Fibroblast of pulmonary artery (primary cell): Measurements from ENCODE around the gene GABARAP.

Experiments used
- DNase-seq: peaks from one replicate; pipeline ENCODE4 v3.0.0-alpha.2; 2010; ENCODE audit warnings: low read depth
- H3K4me3 ChIP-seq: replicated peaks from 2 replicates; pipeline ENCODE4 v1.5.1; 2011; ENCODE audit warnings: low read depth, mild to moderate bottlenecking, control low read depth, low read length, moderate library complexity
- TF ChIP-seq, protein P1 (sequence below): IDR thresholded peaks from 2 replicates; pipeline ENCODE4 v1.5.1; 2011; ENCODE audit warnings: mild to moderate bottlenecking, control low read depth, low read length, inconsistent platforms; ENCODE audit errors: missing control alignments

Gene GABARAP

DNA sequence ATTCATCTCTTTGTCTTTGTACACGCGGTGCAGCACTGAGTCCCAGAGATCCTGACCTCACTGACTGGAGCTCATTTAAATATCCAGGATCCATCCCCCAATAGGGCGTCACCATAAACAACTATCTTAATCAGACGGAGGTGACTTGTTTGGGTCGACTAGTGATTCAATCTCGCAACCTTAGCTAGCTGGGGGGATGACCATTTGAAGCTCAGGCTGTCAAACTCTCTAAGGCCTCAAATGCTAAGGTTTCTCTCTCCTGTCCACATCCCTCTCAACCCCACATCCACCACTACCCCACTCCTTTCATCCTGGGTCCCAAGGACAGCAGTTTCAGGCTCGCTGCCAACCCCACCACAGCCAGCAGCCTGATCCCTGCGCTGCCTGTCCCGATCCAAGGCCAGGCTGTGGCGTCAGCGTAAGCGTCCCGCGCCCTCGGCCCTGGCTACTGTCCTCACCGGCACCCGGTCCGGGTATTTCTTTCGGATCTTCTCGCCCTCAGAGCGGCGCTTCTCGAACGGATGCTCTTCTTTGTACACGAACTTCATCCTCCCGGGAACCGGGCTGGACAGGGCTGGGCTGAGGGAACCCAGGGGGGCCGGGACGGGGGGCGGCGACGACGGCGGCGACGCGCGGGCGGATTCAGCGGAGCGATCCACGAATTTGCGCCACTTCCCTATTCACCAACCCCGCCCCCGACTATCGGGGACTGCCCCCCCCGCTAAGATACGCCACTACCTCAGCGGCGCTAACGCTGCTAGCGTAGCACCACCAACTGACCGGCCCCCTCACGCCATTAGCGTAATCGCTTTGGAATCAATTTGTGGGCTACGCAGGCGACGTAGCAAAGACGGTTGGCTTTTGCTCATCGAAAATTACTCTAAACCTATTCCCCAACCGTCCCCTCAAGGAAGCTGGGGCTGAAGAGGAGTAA lies at the start of gene GABARAP:
Gene GABARAP, minus strand, starts transcription at position 667 of the 934 bp plus-strand sequence. Its CDS starts 119 bp downstream, at position 548.
- TF ChIP-seq, protein P1, sequence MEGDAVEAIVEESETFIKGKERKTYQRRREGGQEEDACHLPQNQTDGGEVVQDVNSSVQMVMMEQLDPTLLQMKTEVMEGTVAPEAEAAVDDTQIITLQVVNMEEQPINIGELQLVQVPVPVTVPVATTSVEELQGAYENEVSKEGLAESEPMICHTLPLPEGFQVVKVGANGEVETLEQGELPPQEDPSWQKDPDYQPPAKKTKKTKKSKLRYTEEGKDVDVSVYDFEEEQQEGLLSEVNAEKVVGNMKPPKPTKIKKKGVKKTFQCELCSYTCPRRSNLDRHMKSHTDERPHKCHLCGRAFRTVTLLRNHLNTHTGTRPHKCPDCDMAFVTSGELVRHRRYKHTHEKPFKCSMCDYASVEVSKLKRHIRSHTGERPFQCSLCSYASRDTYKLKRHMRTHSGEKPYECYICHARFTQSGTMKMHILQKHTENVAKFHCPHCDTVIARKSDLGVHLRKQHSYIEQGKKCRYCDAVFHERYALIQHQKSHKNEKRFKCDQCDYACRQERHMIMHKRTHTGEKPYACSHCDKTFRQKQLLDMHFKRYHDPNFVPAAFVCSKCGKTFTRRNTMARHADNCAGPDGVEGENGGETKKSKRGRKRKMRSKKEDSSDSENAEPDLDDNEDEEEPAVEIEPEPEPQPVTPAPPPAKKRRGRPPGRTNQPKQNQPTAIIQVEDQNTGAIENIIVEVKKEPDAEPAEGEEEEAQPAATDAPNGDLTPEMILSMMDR = no peak
- peak; percentile 95 for DNase-seq
- H3K4me3 ChIP-seq = peak within 1 kb of the TSS; percentile 81

DNA sequence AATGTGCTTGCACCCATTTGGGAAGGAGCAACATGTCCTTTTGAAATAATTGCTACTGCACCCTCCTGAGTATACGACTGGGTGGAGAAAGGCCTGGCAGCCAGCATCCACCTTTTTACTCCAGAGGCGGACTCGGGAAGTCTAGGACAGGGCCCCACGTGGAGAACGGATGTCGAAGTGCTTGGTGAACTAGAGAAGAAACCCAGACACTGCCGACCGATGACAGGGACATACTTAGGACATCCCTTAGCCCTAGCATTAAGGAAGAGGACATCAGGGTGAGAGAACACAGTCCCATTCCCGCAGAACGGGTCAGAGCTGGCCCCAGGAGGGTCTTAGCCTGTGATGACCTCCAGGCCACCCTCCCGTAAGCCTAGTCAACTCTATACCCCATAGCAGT lies 48.4 kb upstream of the GABARAP start:
- H3K4me3 ChIP-seq = no peak overlapping the region
- DNase-seq = no peak
- TF ChIP-seq, protein P1 = no peak

DNA sequence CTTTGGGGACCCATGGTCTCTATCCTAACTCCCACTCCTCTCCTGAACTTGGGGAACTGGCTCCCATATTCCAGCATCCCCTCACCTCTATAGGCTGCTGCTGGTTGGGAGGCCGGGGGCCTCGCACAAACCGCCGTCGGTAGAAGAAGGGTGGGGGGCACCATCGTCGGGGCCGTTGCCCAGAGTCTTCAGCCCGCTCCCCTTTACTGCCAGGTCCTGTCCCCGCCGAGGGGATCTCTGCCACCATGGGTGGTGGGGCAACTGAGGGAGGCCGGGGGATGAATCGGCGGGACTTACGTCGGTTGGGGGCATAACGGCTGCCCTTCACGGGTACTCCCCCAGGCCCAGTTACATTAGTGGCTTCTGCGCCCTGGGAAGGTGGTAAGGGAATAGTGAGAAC lies 47.9 kb upstream of the GABARAP start:
- TF ChIP-seq, protein P1 = no peak
- no peak for DNase-seq
- no peak overlapping the region for H3K4me3 ChIP-seq

DNA sequence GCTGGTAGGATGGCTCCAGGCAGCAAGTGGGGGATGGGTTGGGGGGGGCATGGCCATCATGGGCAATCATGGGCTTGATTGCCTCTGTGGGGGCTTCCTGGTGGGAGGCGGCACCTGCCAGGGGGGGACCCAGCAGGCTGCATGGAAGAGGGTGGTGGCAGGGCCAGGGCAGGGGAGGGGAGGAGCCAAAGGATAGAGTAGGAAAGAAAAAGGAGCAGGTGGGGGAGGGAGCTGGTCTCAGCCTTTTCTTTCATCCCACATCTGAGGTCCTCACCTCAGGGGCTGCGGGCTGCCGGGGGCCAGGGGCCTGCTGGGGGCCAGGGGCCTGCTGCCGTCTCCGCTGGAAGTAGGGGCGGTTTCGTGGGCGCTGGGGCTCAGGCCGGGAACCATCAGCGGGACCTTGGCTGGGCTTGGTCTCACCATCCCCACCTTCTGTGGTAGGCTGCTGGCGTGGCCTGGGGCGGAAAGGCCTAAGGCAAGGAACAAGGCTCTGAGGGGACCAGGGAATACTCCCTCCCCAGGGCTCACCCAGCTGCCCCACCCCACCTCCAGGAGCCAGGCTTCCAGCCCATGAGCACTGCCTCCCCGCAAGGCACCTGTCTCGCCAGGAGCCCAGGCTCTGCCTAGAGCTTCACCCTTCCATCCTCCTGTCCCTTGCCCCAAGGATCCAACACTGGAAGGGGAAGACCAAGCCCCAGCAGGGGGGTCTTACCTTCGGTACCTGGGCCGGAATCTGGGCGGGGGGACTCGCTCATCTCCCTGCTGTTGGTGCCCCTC lies 47.2 kb upstream of the GABARAP start:
- no peak for DNase-seq
- no peak overlapping the region for H3K4me3 ChIP-seq
- TF ChIP-seq, protein P1 = no peak

DNA sequence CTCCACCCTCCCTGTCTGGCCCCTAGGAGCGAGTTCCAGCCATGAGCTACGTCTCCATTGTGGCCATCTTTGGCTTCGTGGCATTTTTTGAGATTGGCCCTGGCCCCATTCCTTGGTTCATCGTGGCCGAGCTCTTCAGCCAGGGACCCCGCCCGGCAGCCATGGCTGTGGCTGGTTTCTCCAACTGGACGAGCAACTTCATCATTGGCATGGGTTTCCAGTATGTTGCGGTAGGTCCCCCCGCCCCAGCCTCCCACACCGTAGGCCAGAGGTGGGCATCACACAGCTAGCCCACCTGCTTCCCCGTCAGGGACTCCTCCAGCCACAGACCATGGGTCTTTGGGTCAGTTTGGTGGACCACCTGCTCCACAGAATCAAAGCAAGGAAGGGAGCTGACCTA lies 43.4 kb upstream of the GABARAP start:
- TF ChIP-seq, protein P1 = no peak
- no peak for DNase-seq
- no peak overlapping the region for H3K4me3 ChIP-seq

DNA sequence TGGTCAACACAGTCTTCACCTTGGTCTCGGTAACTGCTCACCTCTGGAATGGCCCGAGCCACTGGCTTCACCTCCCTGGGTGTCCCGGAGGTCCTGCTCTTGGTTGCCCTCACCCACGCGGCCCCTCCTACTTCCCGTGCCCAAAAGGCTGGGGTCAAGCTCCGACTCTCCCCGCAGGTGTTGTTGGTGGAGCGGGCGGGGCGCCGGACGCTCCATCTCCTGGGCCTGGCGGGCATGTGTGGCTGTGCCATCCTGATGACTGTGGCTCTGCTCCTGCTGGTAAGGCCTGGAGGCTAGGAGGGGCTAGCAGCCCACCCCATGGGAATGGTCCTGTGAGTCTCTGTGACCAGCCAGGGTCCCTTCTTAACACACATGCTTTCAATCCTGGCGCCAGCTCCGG lies 42.7 kb upstream of the GABARAP start:
- H3K4me3 ChIP-seq = no peak overlapping the region
- TF ChIP-seq, protein P1 = no peak
- no peak for DNase-seq
